ENCODE results near the gene STAC2. TPM values are rescaled to one million over a fixed set of nuclear protein-coding genes. Genes with fewer than 3 reads are reported as not detected.

STAC2 gene
- total RNA-seq, 1 experiment from 2014 or later, result 1.3 TPM

- Histone ChIP-seq H3K27ac (ENCODE audit: low read depth, low read length, poor library complexity, severe bottlenecking) (no peak overlapping the region), H3K4me3 (ENCODE audit: low read depth, low read length, poor library complexity, severe bottlenecking) (no peak overlapping the region), H3K9me3 (ENCODE audit: low read depth, low read length, poor library complexity, severe bottlenecking) (no peaks in the 10 kb centered on the region), H3K36me3 (ENCODE audit: insufficient read depth, low read length, poor library complexity, severe bottlenecking) (peaks cover 3% of the 10 kb centered on the region), H3K4me1 (ENCODE audit: insufficient read depth, low read length, poor library complexity, severe bottlenecking) (peaks cover 22% of the 10 kb centered on the region), H3K27me3 (replicated peaks; ENCODE audit: insufficient read depth, low read depth, low read length, poor library complexity) (no peaks in the 10 kb centered on the region)
- no peak for DNase-seq (ENCODE audit: low spot score)
- intact Hi-C loops (cut with micrococcal nuclease; ENCODE audit: unreplicated experiment), result loop anchor here (5.0 kb wide), 1 partner anchor 42 kb away; no protein-coding TSS in a partner anchor
- ChIA-PET CTCF (interaction anchor here (0.5 to 1.3 kb wide), 5 partner anchors 12 to 50 kb away, joined by 3 to 12 read pairs (median 6); no protein-coding TSS in a partner anchor), POLR2A (ENCODE audit: low non-redundant PET) (no interaction called here)
- no TSS peak for BruUV-seq (replicated peaks)
- TF ChIP-seq EZH2 (IDR thresholded peaks at IDR 0.05; ENCODE audit: borderline replicate concordance, low read depth, low read length, poor library complexity, severe bottlenecking), result no peak
Observed at GRCh38 chr17:39194985-39195524, 30.7 kb downstream of the STAC2 start.

DNA sequence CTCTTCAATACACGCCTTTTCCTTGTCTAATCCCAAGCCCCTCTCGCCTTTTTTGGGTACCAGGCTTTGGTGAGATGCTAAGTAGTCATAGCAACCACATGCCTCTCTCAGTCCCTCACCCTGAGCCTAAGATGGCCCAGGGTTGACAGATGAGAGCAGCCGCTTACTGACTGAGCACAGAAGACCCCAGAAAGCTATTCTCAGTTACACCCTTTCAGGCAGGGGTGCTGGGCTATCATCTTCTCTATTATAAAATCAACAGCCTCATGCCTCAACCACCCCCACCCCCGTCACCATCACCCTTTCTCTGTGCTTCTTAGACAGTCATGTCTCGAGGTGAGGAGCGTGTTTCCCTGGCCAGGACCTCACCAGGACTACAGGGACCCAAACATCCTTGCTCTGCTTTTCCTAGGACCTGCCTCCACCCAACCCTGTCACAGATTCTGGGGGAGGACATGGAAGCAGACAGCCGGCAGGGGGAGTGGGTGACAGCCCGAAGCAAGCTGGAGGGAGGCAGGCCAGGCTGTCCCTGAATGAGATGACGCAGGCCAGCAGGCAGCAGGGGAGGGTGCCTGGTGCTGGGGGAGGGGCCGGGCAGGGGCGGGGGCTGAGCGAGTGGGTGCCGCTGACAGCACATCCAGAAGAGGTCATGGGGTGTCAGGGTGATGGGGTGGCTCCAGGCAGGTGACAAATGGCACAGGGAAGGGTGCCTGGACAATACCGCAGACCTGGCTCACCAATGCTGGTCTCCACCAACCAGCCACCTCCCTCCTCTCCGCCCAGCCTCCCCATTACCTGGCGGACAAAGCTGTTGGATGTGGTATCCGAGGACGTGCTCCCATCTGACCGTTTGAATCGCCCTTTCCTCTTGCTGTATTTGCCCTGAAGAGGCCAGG is 31.4 kb downstream of the STAC2 start:
- Histone ChIP-seq H3K4me3 (ENCODE audit: low read depth, low read length, poor library complexity, severe bottlenecking) (no peak overlapping the region), H3K9me3 (ENCODE audit: low read depth, low read length, poor library complexity, severe bottlenecking) (no peaks in the 10 kb centered on the region), H3K27ac (ENCODE audit: low read depth, low read length, poor library complexity, severe bottlenecking) (no peak overlapping the region), H3K4me1 (ENCODE audit: insufficient read depth, low read length, poor library complexity, severe bottlenecking) (peaks cover 22% of the 10 kb centered on the region), H3K27me3 (replicated peaks; ENCODE audit: insufficient read depth, low read depth, low read length, poor library complexity) (no peaks in the 10 kb centered on the region), H3K36me3 (ENCODE audit: insufficient read depth, low read length, poor library complexity, severe bottlenecking) (peaks cover 3% of the 10 kb centered on the region)
- ChIA-PET CTCF (interaction anchor here (0.6 to 1.3 kb wide), 5 partner anchors 13 to 77 kb away, joined by 3 to 8 read pairs (median 6); no protein-coding TSS in a partner anchor), POLR2A (ENCODE audit: low non-redundant PET) (no interaction called here)
- TF ChIP-seq CTCF (conservative IDR thresholded peaks at IDR 0.05; ENCODE audit: low read depth, low read length) (peak; percentile 56), EZH2 (IDR thresholded peaks at IDR 0.05; ENCODE audit: borderline replicate concordance, low read depth, low read length, poor library complexity, severe bottlenecking) (no peak)
- no TSS peak for BruUV-seq (replicated peaks)
- peak; percentile 72 for DNase-seq (ENCODE audit: low spot score)
- intact Hi-C loops (cut with micrococcal nuclease; ENCODE audit: unreplicated experiment), result no loop called here

DNA sequence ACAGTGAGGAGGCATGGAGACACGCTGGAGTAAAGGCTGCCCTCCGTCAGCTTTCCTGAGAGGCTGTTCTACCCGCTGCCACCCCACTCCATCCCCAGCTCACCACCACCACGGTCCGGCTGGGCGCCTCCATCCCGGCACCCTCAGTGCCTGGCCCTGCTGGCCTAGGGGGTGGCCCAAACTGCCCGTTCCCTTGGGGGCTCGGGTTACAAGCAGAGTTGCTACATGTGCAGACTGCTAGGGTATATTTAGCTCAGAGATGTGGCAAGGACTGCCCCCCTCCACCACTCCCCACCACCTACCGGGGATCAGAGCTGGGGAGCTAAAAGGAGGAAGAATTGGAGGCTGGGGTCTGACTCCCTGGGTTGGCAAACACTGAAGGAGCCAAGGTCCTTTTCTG is 32.4 kb downstream of the STAC2 start:
- no TSS peak for BruUV-seq (replicated peaks)
- CTCF ChIA-PET, result no interaction called here
- no peak for TF ChIP-seq CTCF (conservative IDR thresholded peaks at IDR 0.05; ENCODE audit: low read depth, low read length)
- TF ChIP-seq EZH2 (IDR thresholded peaks at IDR 0.05; ENCODE audit: borderline replicate concordance, low read depth, low read length, poor library complexity, severe bottlenecking), result no peak

More for the DNA sequence above, 32.4 kb downstream of the STAC2 start:
- Histone ChIP-seq H3K27ac (ENCODE audit: low read depth, low read length, poor library complexity, severe bottlenecking) (no peak overlapping the region), H3K4me1 (ENCODE audit: insufficient read depth, low read length, poor library complexity, severe bottlenecking) (peaks cover 21% of the 10 kb centered on the region), H3K4me3 (ENCODE audit: low read depth, low read length, poor library complexity, severe bottlenecking) (no peak overlapping the region), H3K9me3 (ENCODE audit: low read depth, low read length, poor library complexity, severe bottlenecking) (no peaks in the 10 kb centered on the region), H3K27me3 (replicated peaks; ENCODE audit: insufficient read depth, low read depth, low read length, poor library complexity) (no peaks in the 10 kb centered on the region), H3K36me3 (ENCODE audit: insufficient read depth, low read length, poor library complexity, severe bottlenecking) (peaks cover 3% of the 10 kb centered on the region)
- no peak for DNase-seq (ENCODE audit: low spot score)
- intact Hi-C loops (cut with micrococcal nuclease; ENCODE audit: unreplicated experiment), result no loop called here
- POLR2A ChIA-PET (ENCODE audit: low non-redundant PET), result no interaction called here
